ENCODE results near the gene ZBTB7C. TPM values are rescaled to one million over a fixed set of nuclear protein-coding genes. Genes with fewer than 3 reads are reported as not detected.

Gene ZBTB7C
- total and polyA plus RNA-seq, 10 of the 15 experiments (the other 5 are each of a cell fraction or from before 2014, with no cell fraction given): under 0.01 to 0.08 (median 0.01) TPM; not detected in 7

GRCh38 chr18:48098538-48098937 is 310.6 kb downstream of the ZBTB7C start:
- ChIA-PET SMC1A (ENCODE audit: uncharacterized antibody, unreplicated experiment) (no interaction called here), RAD21 (ENCODE audit: unreplicated experiment) (no interaction called here), POLR2A (no interaction called here), CTCF (no interaction called here)
- 50% methylated on average over 6 of the region's 6 CpGs for WGBS (ENCODE audit: insufficient coverage, insufficient replicate concordance, low lambda C conversion rate, missing lambda C conversion rate)
- Histone ChIP-seq H3K9ac (ENCODE audit: control insufficient read depth, insufficient read depth, low read length) (no peak overlapping the region), H3K9me3 (replicated peaks; ENCODE audit: control insufficient read depth, insufficient read depth, low read length) (no peaks in the 10 kb centered on the region), H4K20me1 (ENCODE audit: control insufficient read depth, insufficient read depth) (no peaks in the 10 kb centered on the region), H3K4me3 (no peak overlapping the region), H3K4me1 (ENCODE audit: control insufficient read depth, insufficient read depth, low read length) (no peaks in the 10 kb centered on the region), H3K79me2 (ENCODE audit: control insufficient read depth, insufficient read depth, low read length) (no peaks in the 10 kb centered on the region), H3K27me3 (replicated peaks in 1 of 2; ENCODE audit: control insufficient read depth in 2 of 2, insufficient read depth in 2 of 2, low read length in 1 of 2) (peaks cover 2 to 5% of the 10 kb centered on the region in 2 experiments), H2AFZ (ENCODE audit: control insufficient read depth, low read depth, low read length) (no peak overlapping the region), H3K27ac (ENCODE audit: control insufficient read depth, insufficient read depth) (no peak overlapping the region), H3K36me3 (ENCODE audit: control insufficient read depth in 2 of 2, insufficient read depth in 2 of 2, low read length in 1 of 2) (no peaks in the 10 kb centered on the region), H3K4me2 (ENCODE audit: control insufficient read depth, insufficient read depth) (no peak overlapping the region)
- BruUV-seq (replicated peaks): no TSS peak
- peak; percentile 77 for TF ChIP-seq NFYB (IDR thresholded peaks at IDR 0.05; ENCODE audit: insufficient read depth, low read depth, low read length)
- no peak for TF ChIP-seq TARDBP (IDR thresholded peaks at IDR 0.05; ENCODE audit: borderline replicate concordance)
- peak; percentile 39 for TF ChIP-seq USF1 (IDR thresholded peaks at IDR 0.05; ENCODE audit: borderline replicate concordance, extremely low read length, insufficient read depth, low read depth, low read length)
- TF ChIP-seq HSF1 (IDR thresholded peaks at IDR 0.05; ENCODE audit: low read depth, low read length): no peak
- no peak for TF ChIP-seq ETV6 (conservative IDR thresholded peaks at IDR 0.05 in 1 of 2, IDR thresholded peaks at IDR 0.05 in 1 of 2; ENCODE audit: borderline replicate concordance in 1 of 2, low read depth in 1 of 2)
- no peak for TF ChIP-seq IRF4 (IDR thresholded peaks at IDR 0.05; ENCODE audit: low read depth, low read length)
- DNase-seq (ENCODE audit: low read depth, low spot score) (no peak), FAIRE-seq (no peak), ATAC-seq (no peak)
- in situ Hi-C loops (cut with MboI) (no loop called here), intact Hi-C loops (cut with micrococcal nuclease; ENCODE audit: unreplicated experiment) (no loop called here)

All from GM12878 (cell line).